GM19452 (cell line): Measurements from ENCODE around the gene OSTN.

Experiments
- ATAC-seq: cut with Tn5 transposase; IDR thresholded peaks from one replicate; pipeline ENCODE4 v1.9.1; 2021; ENCODE audit not compliant: unreplicated experiment

The OSTN gene

GRCh38 chr3:191234216-191234615 is 35.2 kb downstream of the OSTN start:
- no peak for ATAC-seq

DNA sequence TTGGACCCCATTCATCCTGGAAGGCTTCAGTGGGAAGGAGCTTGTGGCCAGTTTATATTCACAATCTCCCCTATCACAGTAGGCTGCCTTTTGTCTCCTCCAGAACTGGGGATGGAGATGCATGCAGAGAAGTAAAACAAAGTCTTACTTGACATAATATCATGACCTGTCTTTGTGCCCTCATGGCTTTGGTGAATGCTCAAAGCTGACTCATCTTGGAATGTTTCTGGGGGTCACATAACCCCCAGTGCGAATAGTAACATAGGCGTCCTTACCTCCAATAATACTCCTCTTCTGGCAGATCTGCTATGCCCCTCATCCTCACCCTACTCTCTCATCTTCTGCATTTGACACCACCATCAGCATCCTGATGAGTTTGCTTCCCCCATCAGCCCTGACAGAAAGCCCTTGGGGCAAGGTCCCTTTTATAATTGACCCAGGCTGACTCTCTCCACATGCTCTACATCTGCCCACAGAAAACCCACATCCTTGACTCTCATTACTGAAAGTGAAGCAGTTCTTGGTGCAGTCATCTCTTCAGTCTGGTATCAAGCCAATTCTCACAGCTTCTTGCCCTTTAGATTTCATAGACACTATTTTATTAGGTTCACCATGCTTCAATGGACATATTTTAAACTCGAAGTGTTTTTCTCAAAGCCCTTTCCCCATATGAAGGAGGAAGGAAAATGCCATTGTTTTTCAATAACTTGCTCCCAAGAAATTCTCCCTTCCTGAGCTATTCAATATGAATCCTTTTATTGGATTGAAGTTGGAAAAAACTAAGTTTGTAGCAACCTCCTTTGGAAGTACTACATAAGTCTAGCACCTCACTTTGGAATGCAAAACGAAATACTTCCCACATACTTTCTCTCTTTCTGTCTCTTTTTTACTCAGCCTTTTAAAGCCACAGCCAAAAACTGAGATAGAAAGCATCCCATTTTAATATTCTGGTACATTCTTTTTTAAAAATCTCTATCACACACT is 36.6 kb downstream of the OSTN start:
- peak; percentile 99 for ATAC-seq

GRCh38 chr3:191236646-191237045 is 37.6 kb downstream of the OSTN start:
- ATAC-seq: no peak

- no peak for ATAC-seq
Observed at GRCh38 chr3:191237047-191237882, 38.2 kb downstream of the OSTN start.

- no peak for ATAC-seq
Observed at GRCh38 chr3:191238321-191238817, 39.3 kb downstream of the OSTN start.

GRCh38 chr3:191239407-191240031 is 40.5 kb downstream of the OSTN start:
- ATAC-seq: no peak

DNA sequence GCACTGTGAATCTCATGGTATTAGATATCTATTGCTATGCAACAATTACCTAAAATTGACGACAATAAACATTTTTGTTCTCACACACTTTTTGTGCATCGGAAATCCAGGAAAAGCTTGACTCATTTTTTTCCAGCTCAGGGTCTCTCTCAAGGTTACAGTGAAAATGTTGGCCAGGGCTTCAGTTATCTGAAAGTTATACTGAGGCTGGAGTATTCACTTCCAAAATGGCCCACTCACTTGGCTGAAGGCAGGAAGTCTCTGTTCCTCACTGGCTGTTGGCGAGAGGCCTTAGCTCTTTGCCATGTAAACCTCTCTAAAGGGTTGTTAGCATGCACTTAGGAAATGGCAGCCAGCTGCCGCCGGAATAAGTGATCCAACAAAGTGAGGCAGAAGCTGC is 41.4 kb downstream of the OSTN start:
- ATAC-seq: no peak

DNA sequence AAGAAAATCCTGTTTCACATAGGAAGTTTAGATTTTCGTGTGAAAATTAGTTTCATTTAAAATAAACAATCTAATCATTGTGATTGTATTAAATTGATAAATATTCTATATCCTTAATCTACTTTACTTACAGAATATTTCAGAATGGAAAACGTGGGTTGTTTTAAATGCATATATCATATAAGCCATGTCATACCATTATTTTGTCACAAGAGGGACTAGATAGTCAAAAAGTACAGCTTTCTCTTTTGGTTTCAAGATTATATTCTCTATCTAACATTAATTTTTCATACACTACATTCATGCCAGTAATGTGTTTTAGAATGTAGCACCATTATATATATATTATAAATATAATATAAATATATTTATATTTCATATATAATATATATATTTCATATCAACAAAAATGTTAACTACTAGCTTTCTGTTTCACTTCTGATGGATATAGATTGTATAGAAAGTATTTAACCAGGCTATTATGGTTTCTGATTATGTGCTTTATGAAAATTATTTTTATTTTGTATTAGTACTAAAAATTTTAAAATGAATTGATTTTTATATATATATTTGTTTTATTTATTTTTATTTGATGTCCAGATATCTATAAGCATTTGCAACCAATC is 45.3 kb downstream of the OSTN start:
- no peak for ATAC-seq

DNA sequence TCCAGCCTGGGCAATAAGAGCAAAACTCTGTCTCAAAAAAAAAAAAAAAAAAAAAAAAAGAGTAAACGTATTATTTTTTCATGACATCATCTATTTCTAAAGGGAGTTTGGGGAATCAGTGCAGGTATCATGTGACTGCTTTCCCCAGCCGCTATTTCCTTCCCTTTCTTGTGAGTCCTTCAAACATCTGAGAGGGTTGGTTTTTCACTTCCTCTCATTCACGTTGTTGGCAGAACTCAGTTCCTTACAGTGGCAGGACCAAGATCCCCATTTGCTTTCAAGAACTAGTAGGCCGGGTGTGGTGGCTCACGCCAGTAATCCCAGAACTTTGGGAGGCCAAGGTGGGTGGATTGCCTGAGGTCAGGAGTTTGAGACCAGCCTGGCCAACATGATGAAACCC is 47.0 kb downstream of the OSTN start:
- peak; percentile 85 for ATAC-seq

GRCh38 chr3:191246630-191247029 is 47.6 kb downstream of the OSTN start:
- ATAC-seq: no peak

- peak; percentile 53 for ATAC-seq
Observed at GRCh38 chr3:191253089-191253799, 54.2 kb downstream of the OSTN start.

DNA sequence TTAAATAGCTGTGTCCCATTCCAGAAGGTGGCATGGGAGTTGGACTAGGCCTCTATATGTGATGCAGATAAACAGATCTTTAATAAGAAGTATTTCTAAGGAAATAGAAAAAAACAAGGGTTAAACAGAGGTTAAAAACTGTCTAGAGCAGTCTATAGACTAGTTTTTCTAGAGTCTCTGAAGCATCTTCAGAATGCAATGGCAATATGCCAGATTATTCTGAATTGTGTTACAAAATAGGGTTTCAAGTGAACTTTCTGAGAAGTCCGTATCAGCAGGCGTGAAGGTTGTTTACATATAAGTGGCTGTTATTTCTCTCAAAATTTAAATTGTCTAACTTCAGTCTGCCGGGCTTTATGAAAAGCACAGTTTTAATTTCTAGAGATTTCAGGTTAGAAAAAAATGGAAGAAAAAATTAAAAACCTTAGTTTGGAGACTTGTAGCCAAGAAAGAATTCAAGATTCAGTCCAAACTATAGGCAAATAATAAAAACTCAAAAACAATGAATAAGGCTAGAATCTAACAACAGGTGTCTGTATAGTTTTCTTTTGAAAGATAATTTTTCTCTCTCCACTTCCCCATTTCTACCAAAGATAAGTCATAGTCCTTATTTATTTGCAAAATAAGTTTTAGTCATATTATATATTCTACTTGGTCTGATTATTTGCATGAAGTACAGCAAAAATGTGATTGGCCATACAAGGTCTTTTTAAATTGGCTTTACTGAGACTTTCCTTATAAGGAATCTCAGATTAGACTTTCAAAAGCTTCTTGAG is 55.2 kb downstream of the OSTN start:
- no peak for ATAC-seq

GRCh38 chr3:191255156-191255555 is 56.1 kb downstream of the OSTN start:
- no peak for ATAC-seq

GRCh38 chr3:191256405-191256804 is 57.4 kb downstream of the OSTN start:
- no peak for ATAC-seq

GRCh38 chr3:191257286-191257685 is 58.2 kb downstream of the OSTN start:
- no peak for ATAC-seq

GRCh38 chr3:191259486-191259885 is 60.4 kb downstream of the OSTN start:
- ATAC-seq: no peak

DNA sequence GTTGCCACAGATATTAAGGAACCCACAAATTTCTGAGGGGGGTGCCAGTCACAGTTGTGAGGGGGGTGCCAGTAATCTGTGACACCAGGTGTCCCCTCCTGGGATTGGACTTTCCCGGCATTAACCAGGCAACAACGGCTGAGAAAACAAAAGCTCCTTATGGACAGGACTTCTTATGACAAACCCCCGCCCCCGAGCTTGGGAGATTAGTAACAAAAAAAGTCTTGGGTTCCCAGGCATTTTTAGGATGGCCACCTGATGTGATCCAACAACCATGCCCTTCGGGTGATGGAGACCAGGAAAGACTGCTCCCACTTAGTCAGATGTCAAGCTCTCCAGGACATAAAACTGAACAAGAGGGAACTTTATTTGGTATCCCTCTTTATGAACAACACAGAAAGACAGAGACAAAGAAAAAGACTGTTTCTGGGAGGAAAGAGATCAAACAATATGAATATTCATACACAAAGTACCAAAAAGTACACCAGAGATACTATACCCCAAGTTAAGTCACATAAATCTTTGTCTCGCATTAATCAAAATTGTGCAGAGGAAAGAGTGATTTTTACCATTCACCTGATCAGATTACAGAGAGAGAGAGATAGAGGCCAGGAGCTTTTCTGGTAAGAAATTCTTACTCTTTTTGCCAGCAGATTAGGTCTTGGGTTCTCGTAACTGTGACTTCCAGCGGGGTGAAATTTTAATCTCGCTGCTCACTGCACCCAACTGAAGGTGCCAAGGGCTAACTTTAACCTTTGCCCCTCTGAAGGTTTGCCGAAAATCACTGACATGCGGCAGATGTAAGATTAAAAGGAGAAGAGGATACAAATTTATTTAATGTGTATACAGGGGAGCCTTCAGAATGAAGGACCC is 61.6 kb downstream of the OSTN start:
- no peak for ATAC-seq

DNA sequence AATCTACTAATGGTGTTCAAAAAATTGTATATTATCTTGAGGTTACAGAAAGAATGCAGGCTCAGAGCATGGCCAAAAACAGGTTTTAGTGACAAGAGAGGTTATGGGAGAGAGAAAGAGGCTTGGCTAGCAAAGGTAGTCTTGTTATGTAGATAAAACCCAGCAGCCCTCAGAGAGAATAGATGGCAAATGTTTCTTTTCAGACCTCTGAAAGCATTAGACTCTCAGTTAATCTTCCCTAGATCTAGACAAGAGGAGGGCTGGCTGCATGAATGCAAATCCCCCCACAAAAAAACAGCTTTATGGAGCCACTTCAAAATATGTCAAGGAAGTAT is 62.2 kb downstream of the OSTN start:
- ATAC-seq: no peak

DNA sequence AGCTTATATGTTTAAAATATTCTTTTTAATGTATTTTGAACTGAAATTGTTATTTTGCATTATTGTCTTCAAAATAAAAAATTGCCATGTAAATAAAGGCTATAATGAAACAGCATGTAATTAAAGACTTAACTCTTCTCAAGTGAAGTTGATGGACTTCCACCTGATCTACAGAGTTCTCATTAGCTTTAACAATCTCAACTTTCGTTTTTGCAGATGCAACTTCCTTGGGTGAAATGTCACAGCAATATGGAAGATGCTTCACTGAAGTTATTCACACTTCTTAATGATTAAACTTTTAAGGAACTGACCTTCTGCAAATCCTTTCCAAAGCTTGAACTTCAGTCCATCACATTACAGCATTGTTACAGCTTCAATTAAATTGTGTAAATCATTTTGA is 63.6 kb downstream of the OSTN start:
- ATAC-seq: peak; percentile 63
